ENCODE data around the gene SCARB1.

Gene SCARB1

DNA sequence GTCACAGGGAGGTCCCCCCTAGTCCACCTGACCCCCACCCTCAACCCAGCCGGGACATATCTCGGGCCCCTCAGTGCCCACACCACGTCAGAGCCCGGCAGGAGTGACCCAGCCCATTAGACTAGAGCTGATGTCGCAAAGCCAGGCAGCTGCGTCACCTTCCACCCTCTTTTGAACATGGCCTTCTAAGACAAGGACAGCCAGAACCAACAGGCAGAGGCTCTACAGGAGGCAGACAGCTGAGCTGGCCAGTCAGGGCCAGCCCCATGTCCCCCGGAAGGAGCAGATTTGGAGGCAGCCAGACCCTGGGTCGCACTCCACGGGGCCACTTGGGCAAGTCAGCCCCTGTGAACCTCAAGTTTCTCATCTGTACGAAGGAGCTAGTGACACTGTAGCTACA is 44.1 kb downstream of the SCARB1 start:
- DNase-seq (ENCODE audit: low read depth), result no peak
- no peak for TF ChIP-seq CTCF (IDR thresholded peaks at IDR 0.05; ENCODE audit: control insufficient read depth, insufficient read depth, low read depth, low read length, missing control alignments)
- H3K4me3 ChIP-seq (ENCODE audit: control insufficient read depth, low read depth, low read length), result no peak overlapping the region

GRCh38 chr12:124819080-124819479 is 44.6 kb downstream of the SCARB1 start:
- DNase-seq (ENCODE audit: low read depth), result no peak
- no peak for TF ChIP-seq CTCF (IDR thresholded peaks at IDR 0.05; ENCODE audit: control insufficient read depth, insufficient read depth, low read depth, low read length, missing control alignments)
- H3K4me3 ChIP-seq (ENCODE audit: control insufficient read depth, low read depth, low read length), result no peak overlapping the region

DNA sequence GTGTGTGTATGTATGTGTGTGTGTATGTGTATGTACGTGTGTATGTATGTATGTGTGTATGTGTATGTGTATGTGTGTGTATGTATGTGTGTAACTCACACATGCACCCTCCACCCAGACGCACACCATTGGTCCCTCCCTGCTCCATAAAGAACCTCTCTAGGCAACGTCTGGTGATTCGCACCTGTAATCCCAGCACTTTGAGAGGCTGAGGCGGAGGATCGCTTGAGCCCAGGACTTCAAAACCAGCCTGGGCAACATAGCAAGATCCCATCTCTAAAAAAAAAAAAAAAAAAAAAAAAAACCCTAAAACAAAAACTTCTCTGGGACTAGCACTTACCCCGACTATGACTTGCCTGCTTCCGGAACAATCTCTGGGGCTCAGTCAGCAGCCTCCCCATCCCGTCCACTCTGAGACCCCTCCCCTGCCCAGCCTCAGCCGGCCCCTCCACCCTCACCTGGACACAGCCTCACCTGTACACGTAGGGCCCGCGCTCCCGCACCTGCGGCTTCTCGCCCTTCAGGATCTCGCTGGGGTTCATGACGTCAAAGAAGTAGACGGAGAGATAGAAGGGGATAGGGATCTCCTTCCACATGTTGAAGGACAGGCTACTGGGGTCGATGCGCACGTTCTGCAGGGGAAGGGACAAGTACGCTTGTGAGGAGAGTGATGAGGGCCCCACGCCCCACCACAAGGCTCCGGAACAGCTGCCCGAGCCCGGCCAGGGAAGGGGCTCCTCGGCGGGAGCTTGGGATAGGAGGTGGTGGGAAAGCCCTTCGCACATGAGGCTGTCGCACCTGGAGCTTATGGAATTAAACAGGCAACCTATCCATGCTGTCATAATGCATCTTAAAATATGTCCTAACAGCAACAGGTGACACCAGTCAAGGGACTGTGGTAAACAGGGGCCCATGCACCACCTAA is 46.3 kb downstream of the SCARB1 start:
- TF ChIP-seq CTCF (IDR thresholded peaks at IDR 0.05; ENCODE audit: control insufficient read depth, insufficient read depth, low read depth, low read length, missing control alignments), result no peak
- DNase-seq (ENCODE audit: low read depth), result no peak
- no peak overlapping the region for H3K4me3 ChIP-seq (ENCODE audit: control insufficient read depth, low read depth, low read length)

DNA sequence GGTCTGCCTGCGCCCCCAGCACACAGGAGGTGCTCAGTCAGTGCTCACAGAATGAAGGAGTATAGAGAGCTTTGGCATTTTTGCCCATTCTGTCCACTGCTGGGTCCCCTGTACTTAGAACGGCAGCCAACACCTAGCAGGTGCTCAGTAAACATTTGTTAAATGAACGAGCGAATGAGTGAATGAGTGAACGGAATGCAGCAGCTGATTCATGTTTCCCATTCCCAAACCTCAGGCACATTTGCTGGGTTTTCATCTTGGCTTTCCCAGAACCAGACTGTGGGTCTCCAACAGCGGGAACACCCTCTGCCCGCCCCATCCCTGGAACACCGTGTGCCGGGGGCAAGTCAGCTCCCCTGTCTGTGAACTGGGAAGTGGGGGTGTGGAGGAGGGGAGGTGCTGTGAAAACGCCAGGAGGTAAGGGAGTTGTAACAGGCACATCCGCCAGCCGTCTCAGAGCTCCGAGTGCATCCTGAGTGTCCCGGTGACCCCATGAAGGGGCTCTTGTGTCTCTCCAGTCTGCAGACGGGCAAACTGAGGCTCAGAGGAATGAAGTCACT is 47.3 kb downstream of the SCARB1 start:
- H3K4me3 ChIP-seq (ENCODE audit: control insufficient read depth, low read depth, low read length), result no peak overlapping the region
- TF ChIP-seq CTCF (IDR thresholded peaks at IDR 0.05; ENCODE audit: control insufficient read depth, insufficient read depth, low read depth, low read length, missing control alignments), result no peak
- no peak for DNase-seq (ENCODE audit: low read depth)

DNA sequence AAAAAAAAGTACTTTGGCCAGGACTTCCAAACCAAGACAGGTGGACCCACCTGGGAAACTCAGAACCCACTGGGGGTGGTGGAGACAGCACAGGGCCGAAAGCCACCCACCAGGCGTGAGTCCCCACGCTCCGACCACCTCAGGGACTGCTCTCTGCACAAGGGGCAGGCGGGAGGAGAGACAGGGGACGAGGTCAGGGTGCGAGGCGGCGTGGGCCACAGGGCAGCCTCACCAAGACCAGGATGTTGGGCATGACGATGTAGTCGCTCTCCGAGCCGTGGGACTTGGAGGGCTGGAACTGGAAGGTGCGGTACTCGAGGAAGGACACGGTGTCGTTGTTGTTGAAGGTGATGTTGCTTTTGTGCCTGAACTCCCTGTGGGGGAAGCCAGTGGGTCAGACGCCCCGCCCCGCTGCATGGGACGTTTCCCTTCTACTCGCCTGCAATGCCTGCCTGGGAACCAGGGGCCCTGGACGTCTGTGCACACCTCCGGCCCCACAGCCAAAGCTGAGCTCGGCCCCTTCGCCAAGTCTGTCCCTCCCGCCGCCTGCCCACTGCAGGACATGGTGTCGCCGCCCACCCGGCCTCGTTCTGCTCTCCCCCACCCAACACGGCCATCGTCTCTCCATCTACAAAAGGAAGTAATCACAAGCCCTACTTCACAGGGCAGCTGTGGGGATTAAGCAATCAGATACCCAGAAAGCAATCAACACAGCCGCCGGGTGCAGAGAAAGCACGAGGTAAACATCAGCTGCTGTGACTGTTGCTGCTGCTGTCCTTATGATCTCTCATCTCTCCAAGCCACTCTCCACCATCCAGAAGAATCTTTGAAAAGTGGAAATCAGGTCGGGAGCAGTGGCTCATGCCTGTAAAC is 48.7 kb downstream of the SCARB1 start:
- TF ChIP-seq CTCF (IDR thresholded peaks at IDR 0.05; ENCODE audit: control insufficient read depth, insufficient read depth, low read depth, low read length, missing control alignments), result no peak
- no peak overlapping the region for H3K4me3 ChIP-seq (ENCODE audit: control insufficient read depth, low read depth, low read length)
- DNase-seq (ENCODE audit: low read depth), result no peak

DNA sequence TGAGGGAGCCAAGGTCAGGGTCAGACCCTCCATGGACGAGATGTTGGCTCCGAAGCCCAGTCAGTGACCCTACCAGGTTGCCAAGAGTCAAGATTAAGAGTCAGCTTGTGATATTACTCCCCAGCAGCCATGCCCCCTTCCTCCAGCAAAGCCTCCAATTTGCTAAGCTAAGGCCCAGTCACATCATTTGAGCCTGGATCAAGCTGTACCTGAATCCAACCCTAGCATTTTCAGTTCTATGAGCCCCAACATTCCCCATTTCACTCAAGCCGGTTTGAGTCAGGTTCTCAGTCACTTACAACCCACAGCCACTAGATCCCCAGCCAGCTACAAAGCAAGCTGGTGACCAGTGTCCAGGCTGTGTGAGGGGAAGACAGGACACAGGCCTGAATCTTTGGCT is 49.9 kb downstream of the SCARB1 start:
- TF ChIP-seq CTCF (IDR thresholded peaks at IDR 0.05; ENCODE audit: control insufficient read depth, insufficient read depth, low read depth, low read length, missing control alignments), result no peak
- no peak for DNase-seq (ENCODE audit: low read depth)
- H3K4me3 ChIP-seq (ENCODE audit: control insufficient read depth, low read depth, low read length), result no peak overlapping the region
